Measurements from ENCODE around the gene TMEM47. TPM values are rescaled to one million over a fixed set of nuclear protein-coding genes. Genes with fewer than 3 reads are reported as not detected.
A peak's percentile ranks its signal among the peaks of the same experiment; 100 is the strongest.

Gene TMEM47
- total and polyA plus RNA-seq, 9 of the 15 experiments (the other 6 are each of a cell fraction or from before 2014, with no cell fraction given) = 0.03 to 0.04 (median 0.03) TPM; not detected in 6

GRCh38 chrX:34687095-34687494 is 30.0 kb upstream of the TMEM47 start:
- BruUV-seq (replicated peaks) = no TSS peak
- WGBS (ENCODE audit: insufficient coverage, low coverage, missing lambda C conversion rate) = 0% methylated on average over 2 of the region's 2 CpGs
- no peak for ATAC-seq
- no peaks in the 10 kb centered on the region for H4K20me1 ChIP-seq (replicated peaks; ENCODE audit: control insufficient read depth, insufficient read depth, low read length)
- no peaks in the 10 kb centered on the region for H3K9me3 ChIP-seq (replicated peaks; ENCODE audit: control insufficient read depth, insufficient read depth, low read depth, low read length)
- H3K79me2 ChIP-seq (ENCODE audit: control insufficient read depth, insufficient read depth, low read length) = no peaks in the 10 kb centered on the region
- no peaks in the 10 kb centered on the region for H3K27me3 ChIP-seq (ENCODE audit: control insufficient read depth in 2 of 2, insufficient read depth in 2 of 2, low read length in 2 of 2)
- no peak for FAIRE-seq
- H3K27ac ChIP-seq (ENCODE audit: extremely low read depth, low read depth, low read length) = no peak overlapping the region
- CTCF ChIA-PET (ENCODE audit: low intra/inter-chr PET ratio) = no interaction called here
- no peaks in the 10 kb centered on the region for H3K9me1 ChIP-seq (ENCODE audit: control insufficient read depth, insufficient read depth, low read length)
- TF ChIP-seq THRB (CRISPR knock-in tag; conservative IDR thresholded peaks at IDR 0.05) (no peak), HOXB6 (CRISPR knock-in tag; IDR thresholded peaks at IDR 0.05; ENCODE audit: borderline replicate concordance) (no peak), RBM25 (IDR thresholded peaks at IDR 0.05; ENCODE audit: low read depth, low read length, severe bottlenecking) (peak; percentile 11), ETV1 (tag; conservative IDR thresholded peaks at IDR 0.05; ENCODE audit: low read depth) (no peak), ZNF668 (CRISPR knock-in tag; IDR thresholded peaks at IDR 0.05) (no peak), ZNF146 (CRISPR knock-in tag; IDR thresholded peaks at IDR 0.05; ENCODE audit: unreplicated experiment) (no peak), SAFB (IDR thresholded peaks at IDR 0.05; ENCODE audit: borderline replicate concordance, low read depth, low read length) (no peak), RFX1 (IDR thresholded peaks at IDR 0.05) (no peak)
- H3K4me2 ChIP-seq (ENCODE audit: insufficient read depth, low read length) = no peak overlapping the region
- in situ Hi-C loops (cut with MboI) (no loop called here), intact Hi-C loops (cut with micrococcal nuclease) (no loop called here)
- H3K4me3 ChIP-seq = no peak overlapping the region
- no peak overlapping the region for H2AFZ ChIP-seq (ENCODE audit: low read depth, low read length)
- no peak for DNase-seq (ENCODE audit: extremely low read depth in 1 of 4, low spot score in 3 of 4)
- H3K9ac ChIP-seq (ENCODE audit: insufficient read depth in 1 of 2, low read depth in 2 of 2, low read length in 2 of 2) = no peak overlapping the region
- H3K4me1 ChIP-seq (replicated peaks in 1 of 2; ENCODE audit: control insufficient read depth in 2 of 2, insufficient read depth in 2 of 2, low read length in 2 of 2) = no peaks in the 10 kb centered on the region
- no peaks in the 10 kb centered on the region for H3K36me3 ChIP-seq (ENCODE audit: control insufficient read depth, insufficient read depth, low read length)
- POLR2A ChIA-PET = no interaction called here

Measured in K562 (cell line).